Panc1 (cell line): ENCODE measurements around the gene KAT14.
"Not testable (repeated sequence)": the region's sequence is repeated elsewhere in the genome, so short reads cannot be mapped to it uniquely, and the experiment has no call there.

Experiments
- POLR2AphosphoS5 ChIP-seq: IDR thresholded peaks from 2 replicates; pipeline ENCODE4 v1.6.1; 2012; ENCODE audit warnings: mild to moderate bottlenecking, low read depth, low read length, moderate library complexity
- TF ChIP-seq, protein P1 (sequence below): fragments of 450-650 bp; IDR thresholded peaks from 2 replicates; pipeline ENCODE4 v1.5.1; 2017; ENCODE audit warnings: mild to moderate bottlenecking
- TF ChIP-seq, protein P2 (sequence below), 2 experiments: IDR thresholded peaks; 2 replicates each; pipeline ENCODE4 v1.6.1; 2011 to 2012; ENCODE audit warnings: low read depth in 2 of 2, control low read depth in 1 of 2, low read length in 1 of 2, mild to moderate bottlenecking in 1 of 2, moderate library complexity in 1 of 2; ENCODE audit not compliant: insufficient read depth in 1 of 2

DNA sequence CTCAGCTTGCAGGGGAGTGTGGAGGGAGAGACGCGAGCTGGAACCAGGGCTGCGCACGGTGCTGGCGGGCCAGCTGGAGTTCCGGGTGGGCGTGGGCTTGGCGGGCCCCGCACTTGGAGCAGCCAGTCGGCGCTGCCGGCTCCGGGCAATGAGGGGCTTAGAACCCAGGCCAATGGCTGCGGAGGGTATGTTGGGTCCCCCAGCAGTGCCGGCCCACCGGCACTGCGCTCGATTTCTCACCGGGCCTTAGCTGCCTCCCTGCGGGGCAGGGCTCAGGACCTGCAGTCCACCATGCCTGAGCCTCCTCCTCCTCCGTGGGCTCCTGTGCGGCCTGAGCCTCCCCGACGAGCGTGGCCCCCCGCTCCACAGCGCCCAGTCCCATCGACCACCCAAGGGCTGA, 89.1 kb downstream of the KAT14 start:
- TF ChIP-seq, protein P1, sequence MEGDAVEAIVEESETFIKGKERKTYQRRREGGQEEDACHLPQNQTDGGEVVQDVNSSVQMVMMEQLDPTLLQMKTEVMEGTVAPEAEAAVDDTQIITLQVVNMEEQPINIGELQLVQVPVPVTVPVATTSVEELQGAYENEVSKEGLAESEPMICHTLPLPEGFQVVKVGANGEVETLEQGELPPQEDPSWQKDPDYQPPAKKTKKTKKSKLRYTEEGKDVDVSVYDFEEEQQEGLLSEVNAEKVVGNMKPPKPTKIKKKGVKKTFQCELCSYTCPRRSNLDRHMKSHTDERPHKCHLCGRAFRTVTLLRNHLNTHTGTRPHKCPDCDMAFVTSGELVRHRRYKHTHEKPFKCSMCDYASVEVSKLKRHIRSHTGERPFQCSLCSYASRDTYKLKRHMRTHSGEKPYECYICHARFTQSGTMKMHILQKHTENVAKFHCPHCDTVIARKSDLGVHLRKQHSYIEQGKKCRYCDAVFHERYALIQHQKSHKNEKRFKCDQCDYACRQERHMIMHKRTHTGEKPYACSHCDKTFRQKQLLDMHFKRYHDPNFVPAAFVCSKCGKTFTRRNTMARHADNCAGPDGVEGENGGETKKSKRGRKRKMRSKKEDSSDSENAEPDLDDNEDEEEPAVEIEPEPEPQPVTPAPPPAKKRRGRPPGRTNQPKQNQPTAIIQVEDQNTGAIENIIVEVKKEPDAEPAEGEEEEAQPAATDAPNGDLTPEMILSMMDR = not testable (repeated sequence)
- TF ChIP-seq, protein P2, sequence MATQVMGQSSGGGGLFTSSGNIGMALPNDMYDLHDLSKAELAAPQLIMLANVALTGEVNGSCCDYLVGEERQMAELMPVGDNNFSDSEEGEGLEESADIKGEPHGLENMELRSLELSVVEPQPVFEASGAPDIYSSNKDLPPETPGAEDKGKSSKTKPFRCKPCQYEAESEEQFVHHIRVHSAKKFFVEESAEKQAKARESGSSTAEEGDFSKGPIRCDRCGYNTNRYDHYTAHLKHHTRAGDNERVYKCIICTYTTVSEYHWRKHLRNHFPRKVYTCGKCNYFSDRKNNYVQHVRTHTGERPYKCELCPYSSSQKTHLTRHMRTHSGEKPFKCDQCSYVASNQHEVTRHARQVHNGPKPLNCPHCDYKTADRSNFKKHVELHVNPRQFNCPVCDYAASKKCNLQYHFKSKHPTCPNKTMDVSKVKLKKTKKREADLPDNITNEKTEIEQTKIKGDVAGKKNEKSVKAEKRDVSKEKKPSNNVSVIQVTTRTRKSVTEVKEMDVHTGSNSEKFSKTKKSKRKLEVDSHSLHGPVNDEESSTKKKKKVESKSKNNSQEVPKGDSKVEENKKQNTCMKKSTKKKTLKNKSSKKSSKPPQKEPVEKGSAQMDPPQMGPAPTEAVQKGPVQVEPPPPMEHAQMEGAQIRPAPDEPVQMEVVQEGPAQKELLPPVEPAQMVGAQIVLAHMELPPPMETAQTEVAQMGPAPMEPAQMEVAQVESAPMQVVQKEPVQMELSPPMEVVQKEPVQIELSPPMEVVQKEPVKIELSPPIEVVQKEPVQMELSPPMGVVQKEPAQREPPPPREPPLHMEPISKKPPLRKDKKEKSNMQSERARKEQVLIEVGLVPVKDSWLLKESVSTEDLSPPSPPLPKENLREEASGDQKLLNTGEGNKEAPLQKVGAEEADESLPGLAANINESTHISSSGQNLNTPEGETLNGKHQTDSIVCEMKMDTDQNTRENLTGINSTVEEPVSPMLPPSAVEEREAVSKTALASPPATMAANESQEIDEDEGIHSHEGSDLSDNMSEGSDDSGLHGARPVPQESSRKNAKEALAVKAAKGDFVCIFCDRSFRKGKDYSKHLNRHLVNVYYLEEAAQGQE (IDR thresholded peaks at IDR 0.05; ENCODE audit: insufficient read depth in 1 of 2, low read depth in 2 of 2, low read length in 1 of 2) = not testable (repeated sequence)
- not testable (repeated sequence) for TF ChIP-seq POLR2AphosphoS5
